Neural cell (in vitro differentiated cells): ENCODE results near the gene MED8. TPM values are rescaled to one million over a fixed set of nuclear protein-coding genes. Genes with fewer than 3 reads are reported as not detected.

Source experiments
- H2AFZ ChIP-seq: fragments of 200-600, 300-800 bp; sonication (generic), shearing (Covaris generic); 2 replicates; pipeline ENCODE4 v1.6.0; 2014; ENCODE audit warnings: low read depth, mild to moderate bottlenecking, antibody characterized with exemption, low read length, moderate library complexity
- H3F3A ChIP-seq: fragments of 200-600 bp; shearing (Covaris generic); 2 replicates; pipeline ENCODE4 v1.6.1; 2016; ENCODE audit warnings: mild to moderate bottlenecking, moderate library complexity, mixed read lengths, antibody characterized with exemption, low read length; ENCODE audit not compliant: insufficient read depth, poor library complexity, severe bottlenecking
- H3K27ac ChIP-seq: fragments of 200-600, 300-800 bp; sonication (generic), shearing (Covaris generic); 2 replicates; pipeline ENCODE4 v1.5.1; 2014; ENCODE audit warnings: mild to moderate bottlenecking, low read length, moderate library complexity
- H3K27me3 ChIP-seq: fragments of 300-800, 200-600 bp; sonication (generic), shearing (Covaris generic); 2 replicates; pipeline ENCODE4 v1.6.0; 2014; ENCODE audit warnings: mild to moderate bottlenecking, low read depth, low read length, moderate library complexity; ENCODE audit not compliant: insufficient read depth
- H3K36me3 ChIP-seq: fragments of 300-800, 200-600 bp; sonication (generic), shearing (Covaris generic); 2 replicates; pipeline ENCODE4 v1.5.1; 2014; ENCODE audit warnings: mild to moderate bottlenecking, antibody characterized with exemption, low read length, moderate library complexity; ENCODE audit not compliant: insufficient read depth
- H3K4me2 ChIP-seq: fragments of 300-800, 200-600 bp; sonication (generic), shearing (Covaris generic); 2 replicates; pipeline ENCODE4 v1.6.0; 2014; ENCODE audit warnings: mild to moderate bottlenecking, low read length
- H3K4me3 ChIP-seq: fragments of 300-800, 200-600 bp; sonication (generic), shearing (Covaris generic); 2 replicates; pipeline ENCODE4 v1.5.1; 2014; ENCODE audit warnings: mild to moderate bottlenecking, low read length, moderate library complexity
- H3K79me2 ChIP-seq: fragments of 200-600 bp; shearing (Covaris generic); replicated peaks from 2 replicates; pipeline ENCODE4 v1.6.0; 2014; ENCODE audit warnings: mild to moderate bottlenecking, low read length, moderate library complexity; ENCODE audit not compliant: insufficient read depth
- H3K9ac ChIP-seq: fragments of 300-800, 200-600 bp; sonication (generic), shearing (Covaris generic); 2 replicates; pipeline ENCODE4 v1.6.1; 2016; ENCODE audit warnings: mild to moderate bottlenecking, low read length, mixed read lengths
- H3K9me2 ChIP-seq: fragments of 200-600 bp; shearing (Covaris generic); 2 replicates; pipeline ENCODE4 v1.6.1; 2016; ENCODE audit warnings: mild to moderate bottlenecking, low read length, mixed read lengths; ENCODE audit not compliant: insufficient read depth
- H3K9me3 ChIP-seq: fragments of 200-600, 300-800 bp; sonication (generic), shearing (Covaris generic); 2 replicates; pipeline ENCODE4 v1.6.1; 2016; ENCODE audit warnings: mild to moderate bottlenecking, mixed run types, low read length, moderate library complexity, mixed read lengths
- H4K20me1 ChIP-seq: fragments of 200-600 bp; shearing (Covaris generic); 2 replicates; pipeline ENCODE4 v1.6.1; 2016; ENCODE audit warnings: mild to moderate bottlenecking, mixed run types; ENCODE audit not compliant: insufficient read depth
- CTCF ChIP-seq: fragments of 450-650 bp; IDR thresholded peaks from 2 replicates; pipeline ENCODE4 v1.5.1; 2014; ENCODE audit warnings: antibody characterized with exemption, mild to moderate bottlenecking, moderate library complexity; ENCODE audit not compliant: poor library complexity, severe bottlenecking
- EP300 ChIP-seq: fragments of 450-650 bp; conservative IDR thresholded peaks from 2 replicates; pipeline ENCODE4 v1.6.1; 2014; ENCODE audit warnings: antibody characterized with exemption, mild to moderate bottlenecking, moderate library complexity; ENCODE audit not compliant: poor library complexity, severe bottlenecking
- EZH2 ChIP-seq: fragments of 200-600, 300-800 bp; shearing (Covaris generic), sonication (generic); IDR thresholded peaks from 2 replicates; pipeline ENCODE4 v1.6.1; 2014; ENCODE audit warnings: antibody characterized with exemption, low read length, borderline replicate concordance, mild to moderate bottlenecking; ENCODE audit not compliant: insufficient read depth, poor library complexity, severe bottlenecking
- MXI1 ChIP-seq: fragments of 450-650 bp; conservative IDR thresholded peaks from 2 replicates; pipeline ENCODE4 v1.6.1; 2014; ENCODE audit warnings: antibody characterized with exemption, mild to moderate bottlenecking; ENCODE audit not compliant: poor library complexity, severe bottlenecking
- POLR2AphosphoS5 ChIP-seq: IDR thresholded peaks from 2 replicates; pipeline ENCODE4 v1.6.1; 2012
- RAD21 ChIP-seq: fragments of 450-650 bp; conservative IDR thresholded peaks from 2 replicates; pipeline ENCODE4 v1.6.1; 2014; ENCODE audit warnings: antibody characterized with exemption, mild to moderate bottlenecking, moderate library complexity
- REST ChIP-seq: IDR thresholded peaks from 2 replicates; pipeline ENCODE4 v1.6.1; 2012; ENCODE audit warnings: borderline replicate concordance
- SMC3 ChIP-seq: fragments of 450-650 bp; conservative IDR thresholded peaks from 2 replicates; pipeline ENCODE4 v1.6.1; 2014; ENCODE audit warnings: antibody characterized with exemption, mild to moderate bottlenecking, moderate library complexity; ENCODE audit not compliant: poor library complexity
- TAF1 ChIP-seq: IDR thresholded peaks from 2 replicates; pipeline ENCODE4 v1.6.1; 2012; ENCODE audit warnings: low read depth
- polyA plus RNA-seq: library from polyadenylated mRNA; depleted of rRNA; stranded (reverse); fragments of >200 nt; gene quantifications from 2 replicates; pipeline ENCODE4 v1.2.3, GENCODE V29; 2014

Gene MED8
- polyA plus RNA-seq, 1 donor from 2014 or later, result 59.2 TPM

GRCh38 chr1:43427941-43428340, 38.3 kb upstream of the MED8 start:
- Histone ChIP-seq H3K9me3 (no peaks in the 10 kb centered on the region), H3K4me2 (no peak overlapping the region), H3K79me2 (no peaks in the 10 kb centered on the region), H3F3A (no peaks in the 10 kb centered on the region), H3K36me3 (peaks cover 6% of the 10 kb centered on the region), H3K9ac (no peak overlapping the region), H3K9me2 (no peaks in the 10 kb centered on the region), H3K27ac (no peak overlapping the region), H3K4me3 (no peak overlapping the region), H4K20me1 (no peaks in the 10 kb centered on the region), H3K27me3 (no peaks in the 10 kb centered on the region), H2AFZ (no peak overlapping the region)
- TF ChIP-seq SMC3 (no peak), REST (no peak), MXI1 (no peak), EZH2 (no peak), EP300 (no peak), TAF1 (no peak), CTCF (no peak), POLR2AphosphoS5 (no peak), RAD21 (no peak)

GRCh38 chr1:43427524-43427923, 37.9 kb upstream of the MED8 start:
- Histone ChIP-seq H3K27me3 (no peaks in the 10 kb centered on the region), H3K27ac (no peak overlapping the region), H3K9ac (no peak overlapping the region), H3K9me2 (no peaks in the 10 kb centered on the region), H3K4me3 (no peak overlapping the region), H2AFZ (no peak overlapping the region), H3K79me2 (no peaks in the 10 kb centered on the region), H3K4me2 (no peak overlapping the region), H4K20me1 (no peaks in the 10 kb centered on the region), H3K36me3 (peaks cover 6% of the 10 kb centered on the region), H3K9me3 (no peaks in the 10 kb centered on the region), H3F3A (no peaks in the 10 kb centered on the region)
- TF ChIP-seq EP300, result no peak

- H3K4me3 ChIP-seq, result no peak overlapping the region
- no peaks in the 10 kb centered on the region for H3K36me3 ChIP-seq
- no peak overlapping the region for H3K9ac ChIP-seq
- no peak overlapping the region for H3K4me2 ChIP-seq
- H2AFZ ChIP-seq, result no peak overlapping the region
- no peaks in the 10 kb centered on the region for H3K9me2 ChIP-seq
- TF ChIP-seq EP300 (no peak), TAF1 (no peak), REST (no peak), POLR2AphosphoS5 (no peak), EZH2 (no peak), MXI1 (no peak), CTCF (no peak), SMC3 (no peak)
- no peaks in the 10 kb centered on the region for H3K9me3 ChIP-seq
- H4K20me1 ChIP-seq, result no peaks in the 10 kb centered on the region
- H3K27ac ChIP-seq, result no peak overlapping the region
- no peaks in the 10 kb centered on the region for H3K27me3 ChIP-seq
- H3K79me2 ChIP-seq, result no peaks in the 10 kb centered on the region
- no peaks in the 10 kb centered on the region for H3F3A ChIP-seq
Observed at GRCh38 chr1:43426221-43426620, 36.6 kb upstream of the MED8 start.
